HG02938 (cell line): ENCODE data around the gene C1QB.
"Not testable (repeated sequence)": the region's sequence is repeated elsewhere in the genome, so short reads cannot be mapped to it uniquely, and the experiment has no call there.

ENCODE experiments used
- ATAC-seq: cut with Tn5 transposase; IDR thresholded peaks from one replicate; pipeline ENCODE4 v1.9.1; 2021; ENCODE audit warnings: mild to moderate bottlenecking, moderate library complexity; ENCODE audit not compliant: unreplicated experiment

C1QB gene

DNA sequence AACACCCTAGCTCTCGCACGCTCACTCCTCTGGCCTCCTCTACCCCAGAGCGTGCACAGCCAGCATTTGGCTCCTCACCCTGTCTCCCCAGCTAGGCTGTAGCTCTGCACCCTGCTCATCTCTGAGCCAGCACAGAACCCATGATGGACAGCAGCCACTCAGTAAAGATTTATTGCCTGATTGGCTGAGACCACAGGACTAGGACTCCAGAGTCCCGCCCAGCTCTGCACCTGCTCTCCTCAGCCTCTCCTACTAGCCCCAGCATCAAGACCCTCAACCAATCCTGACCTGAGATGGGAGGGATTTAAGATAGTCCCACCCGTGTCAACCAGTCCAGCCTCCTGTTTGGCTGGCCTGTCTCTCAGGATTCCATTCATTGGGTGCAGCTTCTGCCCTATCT lies 9.3 kb downstream of the C1QB start:
- ATAC-seq, result no peak

- ATAC-seq, result no peak
These were observed 10.0 kb downstream of the C1QB start for GRCh38 chr1:22662986-22663408.

GRCh38 chr1:22665752-22666151 lies 12.7 kb downstream of the C1QB start:
- no peak for ATAC-seq

DNA sequence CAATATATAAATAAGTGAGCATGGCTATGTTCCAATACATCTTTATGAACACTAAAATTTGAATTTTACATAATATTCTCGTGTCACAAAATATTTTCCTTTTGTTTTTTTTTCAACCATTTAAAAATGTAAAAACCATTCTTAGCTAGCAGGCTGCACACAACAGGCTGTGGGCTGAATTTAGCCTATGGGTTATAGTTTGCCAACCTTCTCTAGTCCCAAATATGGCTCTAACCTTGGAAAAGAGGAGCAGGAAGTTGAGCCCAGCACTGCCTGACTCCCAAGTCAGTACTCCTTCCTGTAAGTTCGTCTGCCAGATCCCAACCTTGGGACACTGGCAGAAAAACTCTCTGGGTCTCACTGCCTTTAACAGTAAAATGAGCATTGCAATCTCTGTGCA lies 13.4 kb downstream of the C1QB start:
- ATAC-seq, result no peak

DNA sequence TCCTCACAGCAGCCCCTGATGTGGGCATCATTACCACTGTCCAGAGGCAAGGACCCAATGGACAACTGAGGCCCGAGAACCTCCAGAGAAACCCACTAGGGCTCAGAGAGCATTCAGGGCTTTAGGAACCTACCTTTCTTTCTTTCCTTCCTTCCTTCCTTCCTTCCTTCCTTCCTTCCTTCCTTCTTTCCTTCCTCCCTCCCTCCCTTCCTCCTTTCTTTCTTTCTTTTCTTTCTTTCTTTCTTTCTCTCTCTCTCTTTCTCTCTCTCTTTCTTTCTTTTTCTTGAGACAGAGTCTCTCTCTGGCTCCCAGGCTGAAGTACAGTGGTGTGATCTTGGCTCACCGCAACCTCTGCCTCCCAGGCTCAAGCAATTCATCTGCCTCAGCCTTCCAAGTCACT lies 15.8 kb downstream of the C1QB start:
- ATAC-seq, result not testable (repeated sequence)

DNA sequence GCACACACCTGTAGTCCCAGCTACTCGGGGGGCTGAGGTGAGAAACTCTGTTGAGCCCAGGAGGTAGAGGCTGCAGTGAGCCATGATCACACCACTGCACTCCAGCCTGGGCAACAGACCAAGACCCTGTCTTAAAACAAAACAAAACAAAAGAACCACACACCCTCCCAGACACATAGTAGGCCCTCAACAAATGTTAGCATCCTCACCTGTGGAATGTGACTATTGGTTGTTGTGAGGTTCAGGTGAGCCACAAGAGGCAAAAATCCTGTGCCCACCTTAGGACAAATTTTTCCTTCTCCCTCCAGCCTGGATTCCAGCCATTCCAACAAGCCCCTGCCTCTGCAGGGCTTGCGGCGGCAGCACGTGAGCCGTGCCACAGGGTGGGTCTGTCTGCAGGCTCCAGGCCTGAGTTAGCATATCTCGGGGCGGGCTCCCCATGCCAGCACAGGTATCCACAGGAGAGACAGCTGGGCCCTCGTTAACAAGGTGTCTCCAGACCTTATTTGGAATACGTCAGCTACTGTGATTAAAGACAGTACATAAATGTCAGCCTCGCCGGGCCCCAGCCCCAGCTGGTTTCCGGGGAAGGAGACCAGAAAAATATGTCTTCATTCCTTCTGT lies 17.4 kb downstream of the C1QB start:
- no peak for ATAC-seq

DNA sequence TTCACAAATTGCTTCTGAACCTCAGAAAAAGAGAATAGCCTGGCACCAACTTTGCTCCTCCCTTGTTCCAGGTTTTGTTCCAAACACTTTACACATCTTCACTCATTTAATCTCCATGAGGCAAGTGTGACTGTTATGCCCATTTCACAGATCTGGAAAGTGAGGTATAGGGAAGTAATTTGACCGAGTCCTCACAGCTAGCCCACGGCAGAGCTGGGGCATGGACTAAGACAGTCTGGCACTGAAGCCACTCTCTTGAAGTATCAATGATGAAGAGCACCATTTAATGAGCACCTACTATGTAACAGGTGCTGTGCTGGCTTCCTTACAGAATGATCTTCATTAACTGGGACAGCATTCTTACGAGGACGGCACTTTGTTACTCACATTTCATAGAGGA lies 19.0 kb downstream of the C1QB start:
- no peak for ATAC-seq

DNA sequence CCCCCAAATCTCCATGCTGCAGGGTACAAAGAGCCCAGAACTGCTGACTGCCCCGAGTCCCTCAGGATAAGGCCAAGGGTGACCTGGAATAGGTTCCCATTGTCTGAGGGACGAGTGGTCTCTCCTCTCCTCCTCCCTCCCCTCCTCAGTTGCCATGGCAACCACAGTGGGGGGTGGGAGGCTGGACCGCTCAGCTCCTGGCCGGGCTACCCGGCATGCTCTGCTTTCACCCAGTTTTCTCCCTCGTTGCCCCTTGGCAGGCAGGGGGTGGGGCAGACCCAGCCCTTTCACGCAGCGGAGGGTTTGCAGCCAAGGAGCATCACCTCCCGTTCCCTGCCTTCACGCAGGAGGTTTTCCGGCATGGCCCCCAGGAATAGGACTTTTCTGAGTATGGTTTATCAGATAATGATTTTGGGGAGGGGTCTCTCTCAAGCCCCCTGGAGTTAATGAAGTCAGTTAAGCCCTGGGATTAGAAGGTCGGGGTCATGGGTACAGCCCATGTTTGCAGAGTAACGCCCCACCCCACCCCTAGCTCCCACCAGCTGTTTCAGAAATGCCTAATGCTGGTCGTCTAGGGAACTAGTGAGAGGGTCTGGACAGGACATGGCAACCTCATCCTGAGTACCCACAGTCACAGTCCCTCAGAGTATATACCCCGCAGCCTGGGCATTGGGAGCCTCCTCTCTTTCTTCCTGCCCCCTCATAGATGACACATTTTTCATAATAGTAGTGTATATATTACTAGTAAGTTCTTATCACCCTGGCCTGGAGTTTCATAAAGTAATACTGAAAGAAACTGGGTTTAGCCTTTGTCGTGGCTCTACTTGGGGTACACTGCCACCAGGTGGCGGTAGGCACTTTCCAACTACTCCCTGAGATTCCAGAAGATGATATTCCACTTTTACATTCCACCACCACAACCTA lies 20.7 kb downstream of the C1QB start:
- ATAC-seq, result no peak

DNA sequence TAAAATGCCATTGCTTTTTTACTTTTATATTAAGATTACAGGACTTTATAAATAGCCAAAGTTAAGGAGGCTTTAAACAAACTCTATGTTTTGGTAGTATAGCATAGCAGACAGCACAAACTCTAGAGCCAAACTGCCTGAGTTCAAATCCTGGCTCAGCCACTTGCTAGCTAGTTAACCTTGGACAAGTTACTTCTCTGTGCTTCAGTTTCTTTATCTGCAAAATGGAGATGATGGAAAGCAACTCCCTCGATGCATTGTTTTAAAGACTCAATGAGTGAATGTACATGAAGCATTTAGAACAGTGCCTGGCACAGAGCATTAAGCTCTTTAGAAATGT lies 21.3 kb downstream of the C1QB start:
- ATAC-seq, result no peak

DNA sequence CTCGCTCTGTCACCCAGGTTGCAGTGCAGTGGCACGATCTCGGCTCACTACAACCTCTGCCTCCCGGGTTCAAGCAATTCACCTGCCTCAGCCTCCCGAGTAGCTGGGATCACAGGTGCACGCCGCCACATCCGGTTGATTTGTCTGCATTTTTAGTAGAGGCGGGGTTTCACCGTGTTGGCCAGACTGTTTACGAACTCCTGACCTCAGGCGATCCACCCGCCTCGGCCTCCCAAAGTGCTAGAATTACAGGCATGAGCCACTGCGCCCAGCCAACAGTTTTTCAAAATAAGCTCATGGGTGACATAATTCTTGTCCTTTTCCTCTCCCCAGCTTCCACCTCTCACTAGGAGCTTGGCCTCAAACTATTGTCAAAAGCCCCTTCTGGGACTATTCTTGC lies 23.1 kb downstream of the C1QB start:
- ATAC-seq, result not testable (repeated sequence)

GRCh38 chr1:22676916-22677583 lies 24.0 kb downstream of the C1QB start:
- no peak for ATAC-seq

GRCh38 chr1:22677931-22678896 lies 25.2 kb downstream of the C1QB start:
- no peak for ATAC-seq

- ATAC-seq, result no peak
These were observed 27.7 kb downstream of the C1QB start for GRCh38 chr1:22680726-22681125.

DNA sequence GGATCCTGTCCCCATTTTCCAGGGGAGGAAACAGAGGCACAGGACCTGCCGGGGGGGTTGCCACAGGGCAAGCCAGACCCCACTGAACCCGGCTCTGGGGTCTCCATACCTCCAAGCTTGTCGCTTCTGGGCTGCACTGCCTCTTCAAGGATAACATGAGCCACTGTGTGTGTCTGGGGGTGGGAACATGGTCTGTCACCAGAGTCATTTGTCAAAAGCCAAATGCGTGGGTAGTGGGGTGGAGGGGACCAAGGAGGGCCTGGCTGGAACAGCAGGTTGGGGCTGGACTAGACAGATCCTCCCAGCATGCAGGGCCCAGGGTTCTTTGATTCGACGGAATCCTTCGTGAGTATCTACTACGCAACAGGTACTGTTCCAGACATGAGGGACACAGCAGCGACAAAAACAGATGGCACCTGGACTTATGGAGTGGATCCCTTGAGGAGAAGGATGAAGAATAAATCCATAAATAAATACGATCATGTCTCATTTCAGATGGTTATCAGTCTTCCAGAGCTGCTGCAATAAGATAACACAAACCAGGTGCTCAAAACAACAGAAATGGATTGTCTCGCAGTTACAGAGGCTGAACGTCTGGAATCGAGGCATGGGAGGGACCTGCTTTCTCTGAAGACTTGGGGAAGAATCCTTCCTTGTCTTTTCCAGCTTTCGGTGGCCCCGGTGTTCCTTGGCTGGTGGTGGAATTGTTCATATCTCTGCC lies 28.7 kb downstream of the C1QB start:
- no peak for ATAC-seq

DNA sequence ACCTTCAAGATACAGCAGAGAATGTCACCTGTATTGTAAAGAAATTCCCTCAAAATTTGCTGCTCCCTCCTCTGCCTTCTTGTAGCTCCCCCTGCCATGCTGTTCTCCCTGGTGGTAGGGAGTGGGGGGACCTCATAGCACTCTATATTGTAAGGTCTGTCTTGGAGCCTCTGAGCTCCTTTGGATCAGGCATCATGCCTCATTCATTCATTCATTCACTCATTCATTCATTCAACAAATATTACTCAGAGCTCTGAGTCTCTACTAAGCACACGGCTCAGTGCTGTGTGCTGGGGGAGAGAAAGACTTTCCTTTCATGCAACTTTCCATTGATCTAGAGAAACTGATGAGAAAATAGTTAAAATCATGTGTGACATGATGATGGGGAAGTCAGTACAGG lies 30.5 kb downstream of the C1QB start:
- no peak for ATAC-seq

GRCh38 chr1:22685591-22686059 lies 32.6 kb downstream of the C1QB start:
- no peak for ATAC-seq

DNA sequence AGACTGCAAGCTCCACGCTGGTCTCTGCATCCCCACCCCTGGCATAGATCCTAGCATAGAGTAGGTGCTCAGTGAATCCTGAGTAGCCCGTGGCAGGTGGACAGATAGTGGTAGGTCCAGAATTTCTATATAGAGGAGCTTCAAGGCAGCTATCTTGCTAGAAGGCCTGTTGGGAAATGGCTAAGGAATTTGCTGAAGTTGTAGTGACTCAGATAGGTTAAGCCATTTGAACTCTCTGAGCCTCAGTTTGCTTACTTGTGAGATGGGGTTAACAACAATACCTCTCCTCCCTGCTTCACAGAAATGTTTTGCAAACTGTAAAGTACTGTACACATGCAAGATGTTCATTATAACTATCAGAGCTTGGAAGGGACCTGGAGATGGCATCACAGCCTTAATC lies 34.2 kb downstream of the C1QB start:
- ATAC-seq, result no peak

- ATAC-seq, result no peak
These were observed 35.4 kb downstream of the C1QB start for GRCh38 chr1:22688466-22688865.

GRCh38 chr1:22689505-22689904 lies 36.5 kb downstream of the C1QB start:
- ATAC-seq, result no peak
